GM10248 (cell line): ENCODE data around the gene LTBP1.

Experiments
- CTCF ChIA-PET: fragments of 300-600 bp; sonication (Branson Sonifier 250); formaldehyde crosslinking; extraction: SDS; loops from one replicate; lab custom pipeline; 2021; ENCODE audit warnings: antibody characterized with exemption; lab: Yijun Ruan, JAX
- POLR2A ChIA-PET: fragments of 350-650 bp; sonication (Branson Sonifier 250); formaldehyde crosslinking; extraction: SDS; loops from one replicate; lab custom pipeline; 2020; ENCODE audit warnings: antibody characterized with exemption; lab: Yijun Ruan, JAX
- DNase-seq: peaks from one replicate; pipeline ENCODE4 v3.0.0; 2012; ENCODE audit errors: extremely low spot score
- TF ChIP-seq, protein P1 (sequence below): IDR thresholded peaks from 2 replicates; pipeline ENCODE4 v1.5.1; 2012; ENCODE audit warnings: mild to moderate bottlenecking, low read depth; ENCODE audit errors: extremely low read depth, missing control alignments, control extremely low read depth

Gene LTBP1

DNA sequence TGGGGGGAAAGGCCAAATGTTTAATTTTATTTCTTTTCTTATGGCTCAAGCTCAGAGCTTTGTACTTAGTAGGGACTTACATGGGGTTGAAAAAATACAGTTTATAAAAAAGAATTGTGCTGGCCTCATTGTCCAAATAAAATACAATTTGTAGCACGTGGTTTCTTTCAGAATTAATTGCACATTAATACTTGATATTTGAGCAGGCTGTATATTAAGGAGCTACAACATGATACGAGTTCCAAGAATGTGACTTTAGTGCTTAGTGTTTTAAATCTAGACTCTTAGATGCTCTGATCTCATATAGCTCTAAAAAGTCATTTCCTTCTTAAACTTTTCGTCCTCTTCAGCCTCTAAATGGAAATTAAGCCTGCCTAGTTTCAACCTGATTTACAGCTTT, 483.3 kb downstream of the LTBP1 start:
- ChIA-PET POLR2A (no interaction called here), CTCF (interaction anchor here (0.8 to 1.3 kb wide), 2 partner anchors 11 to 31 kb away, joined by 3 read pairs; no protein-coding TSS in a partner anchor)
- no peak for DNase-seq
- TF ChIP-seq, protein P1, sequence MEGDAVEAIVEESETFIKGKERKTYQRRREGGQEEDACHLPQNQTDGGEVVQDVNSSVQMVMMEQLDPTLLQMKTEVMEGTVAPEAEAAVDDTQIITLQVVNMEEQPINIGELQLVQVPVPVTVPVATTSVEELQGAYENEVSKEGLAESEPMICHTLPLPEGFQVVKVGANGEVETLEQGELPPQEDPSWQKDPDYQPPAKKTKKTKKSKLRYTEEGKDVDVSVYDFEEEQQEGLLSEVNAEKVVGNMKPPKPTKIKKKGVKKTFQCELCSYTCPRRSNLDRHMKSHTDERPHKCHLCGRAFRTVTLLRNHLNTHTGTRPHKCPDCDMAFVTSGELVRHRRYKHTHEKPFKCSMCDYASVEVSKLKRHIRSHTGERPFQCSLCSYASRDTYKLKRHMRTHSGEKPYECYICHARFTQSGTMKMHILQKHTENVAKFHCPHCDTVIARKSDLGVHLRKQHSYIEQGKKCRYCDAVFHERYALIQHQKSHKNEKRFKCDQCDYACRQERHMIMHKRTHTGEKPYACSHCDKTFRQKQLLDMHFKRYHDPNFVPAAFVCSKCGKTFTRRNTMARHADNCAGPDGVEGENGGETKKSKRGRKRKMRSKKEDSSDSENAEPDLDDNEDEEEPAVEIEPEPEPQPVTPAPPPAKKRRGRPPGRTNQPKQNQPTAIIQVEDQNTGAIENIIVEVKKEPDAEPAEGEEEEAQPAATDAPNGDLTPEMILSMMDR: no peak

- no peak for DNase-seq
- ChIA-PET CTCF (interaction anchor here (1.3 kb wide), 1 partner anchor 9 kb away, joined by 3 read pairs; no protein-coding TSS in a partner anchor), POLR2A (no interaction called here)
- TF ChIP-seq, protein P1: no peak
These were observed 484.1 kb downstream of the LTBP1 start for GRCh38 chr2:33430856-33431255.

- TF ChIP-seq, protein P1: no peak
- POLR2A ChIA-PET: no interaction called here
- no peak for DNase-seq
- CTCF ChIA-PET: interaction anchor here (1.0 to 1.8 kb wide), 4 partner anchors 9 to 150 kb away, joined by 3 to 5 read pairs (median 3); no protein-coding TSS in a partner anchor
These were observed 486.1 kb downstream of the LTBP1 start for GRCh38 chr2:33432871-33433270.

DNA sequence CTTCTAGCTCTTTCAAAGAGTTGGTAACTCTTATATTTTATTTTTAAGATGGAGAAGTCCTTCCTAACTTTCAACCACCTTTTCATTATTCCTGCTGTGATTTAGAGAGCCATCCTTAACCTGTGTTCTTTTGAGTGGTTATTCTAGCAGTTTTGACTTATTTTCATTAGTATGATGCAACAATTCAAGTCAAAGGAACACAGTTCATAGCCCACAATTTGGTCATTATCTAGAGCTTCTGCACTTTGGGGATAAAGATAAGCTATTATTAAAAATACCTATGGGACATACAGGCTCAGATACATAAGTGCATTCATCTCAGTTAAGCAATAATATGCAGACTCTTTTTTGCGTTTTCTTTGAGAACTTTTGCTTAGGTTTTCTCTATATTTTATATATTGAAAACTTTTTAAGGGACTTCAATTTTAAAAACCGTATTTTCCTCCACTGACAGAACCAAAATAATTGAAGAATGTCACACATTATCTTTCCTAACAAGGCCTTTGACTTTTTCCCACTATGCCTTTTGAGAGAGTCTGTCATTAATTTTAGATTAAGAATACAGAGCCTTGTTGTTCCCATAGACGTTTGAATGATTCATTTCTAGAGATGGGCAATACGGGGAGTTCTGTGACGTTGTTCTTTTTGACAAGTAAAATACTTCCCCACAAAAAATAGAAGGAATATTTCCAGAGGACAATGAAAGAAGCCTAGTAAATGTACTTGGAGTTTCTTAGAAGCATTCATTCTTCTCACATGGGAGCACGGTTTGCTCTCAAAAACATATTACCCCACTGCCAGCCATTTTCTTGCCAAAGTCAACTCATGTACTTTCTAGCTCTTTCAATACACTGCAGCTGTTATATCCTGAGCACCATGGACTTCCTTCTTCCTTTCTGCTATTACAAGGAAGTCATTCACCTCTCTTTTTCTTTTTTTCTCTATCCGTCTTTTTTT, 486.8 kb downstream of the LTBP1 start:
- no peak for DNase-seq
- ChIA-PET POLR2A (no interaction called here), CTCF (interaction anchor here (1.0 to 1.8 kb wide), 4 partner anchors 8 to 149 kb away, joined by 3 to 5 read pairs (median 4); no protein-coding TSS in a partner anchor)
- TF ChIP-seq, protein P1: no peak

- no peak for DNase-seq
- ChIA-PET POLR2A (no interaction called here), CTCF (interaction anchor here (0.9 kb wide), 1 partner anchor 40 kb away, joined by 3 read pairs; no protein-coding TSS in a partner anchor)
- TF ChIP-seq, protein P1: no peak
These were observed 488.8 kb downstream of the LTBP1 start for GRCh38 chr2:33435518-33435917.

- CTCF ChIA-PET: interaction anchor here (0.7 to 0.9 kb wide), 2 partner anchors 40 to 148 kb away, joined by 3 read pairs; no protein-coding TSS in a partner anchor
- TF ChIP-seq, protein P1: no peak
- DNase-seq: no peak
These were observed 489.3 kb downstream of the LTBP1 start for GRCh38 chr2:33436083-33436482.

More at GRCh38 chr2:33436083-33436482, 489.3 kb downstream of the LTBP1 start:
- POLR2A ChIA-PET: no interaction called here
